ENCODE measurements around the gene CGB8. TPM values are rescaled to one million over a fixed set of nuclear protein-coding genes. Genes with fewer than 3 reads are reported as not detected.

CGB8 gene
- total RNA-seq, 1 donor from 2014 or later: 3.3 TPM

DNA sequence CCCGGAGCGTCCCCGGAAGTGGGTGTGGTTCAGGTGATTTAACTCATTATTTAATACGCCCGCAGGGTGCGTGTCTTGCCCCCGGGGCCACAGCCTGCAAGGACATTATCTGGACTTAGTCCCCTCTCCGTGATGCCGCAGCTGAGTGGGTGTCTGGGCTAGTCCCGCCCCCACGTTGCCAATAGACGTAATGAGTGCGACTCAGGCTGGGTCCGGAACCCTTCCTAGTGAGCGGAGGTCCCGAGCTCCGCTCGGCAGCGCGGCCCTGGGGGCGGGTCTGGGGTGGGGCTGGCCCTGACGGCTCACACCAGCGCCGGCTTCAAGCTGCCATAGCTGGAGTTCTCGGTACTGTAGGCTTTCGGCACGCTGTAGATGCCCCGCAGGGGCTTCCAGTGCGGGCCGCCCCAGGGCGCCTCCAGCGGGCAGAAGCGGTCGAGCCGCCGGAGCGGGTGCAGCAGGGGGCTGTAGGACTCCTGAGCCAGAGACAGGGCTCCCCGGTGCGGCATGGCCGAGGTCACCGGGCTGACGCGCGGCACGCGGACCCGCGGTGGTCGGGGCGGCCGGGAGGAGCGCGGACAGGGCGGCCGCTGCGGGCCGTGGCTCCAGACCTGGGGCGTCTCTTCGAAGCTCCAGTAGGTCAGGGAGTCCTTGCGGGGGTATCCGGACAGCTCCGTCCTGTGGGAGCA lies 31.1 kb downstream of the CGB8 start:
- Histone ChIP-seq H3K27me3 (ENCODE audit: control insufficient read depth, insufficient read depth, low read length) (no peaks in the 10 kb centered on the region), H3K4me3 (ENCODE audit: low read depth, low read length) (peak overlapping the region; percentile 28), H3K36me3 (ENCODE audit: control insufficient read depth, insufficient read depth, low read length) (no peaks in the 10 kb centered on the region)
- TF ChIP-seq, protein P1, sequence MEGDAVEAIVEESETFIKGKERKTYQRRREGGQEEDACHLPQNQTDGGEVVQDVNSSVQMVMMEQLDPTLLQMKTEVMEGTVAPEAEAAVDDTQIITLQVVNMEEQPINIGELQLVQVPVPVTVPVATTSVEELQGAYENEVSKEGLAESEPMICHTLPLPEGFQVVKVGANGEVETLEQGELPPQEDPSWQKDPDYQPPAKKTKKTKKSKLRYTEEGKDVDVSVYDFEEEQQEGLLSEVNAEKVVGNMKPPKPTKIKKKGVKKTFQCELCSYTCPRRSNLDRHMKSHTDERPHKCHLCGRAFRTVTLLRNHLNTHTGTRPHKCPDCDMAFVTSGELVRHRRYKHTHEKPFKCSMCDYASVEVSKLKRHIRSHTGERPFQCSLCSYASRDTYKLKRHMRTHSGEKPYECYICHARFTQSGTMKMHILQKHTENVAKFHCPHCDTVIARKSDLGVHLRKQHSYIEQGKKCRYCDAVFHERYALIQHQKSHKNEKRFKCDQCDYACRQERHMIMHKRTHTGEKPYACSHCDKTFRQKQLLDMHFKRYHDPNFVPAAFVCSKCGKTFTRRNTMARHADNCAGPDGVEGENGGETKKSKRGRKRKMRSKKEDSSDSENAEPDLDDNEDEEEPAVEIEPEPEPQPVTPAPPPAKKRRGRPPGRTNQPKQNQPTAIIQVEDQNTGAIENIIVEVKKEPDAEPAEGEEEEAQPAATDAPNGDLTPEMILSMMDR (IDR thresholded peaks at IDR 0.05; ENCODE audit: insufficient read depth, low read length, poor library complexity, severe bottlenecking): peak; percentile 71
- no peak for DNase-seq (ENCODE audit: low read depth)

- H3K4me3 ChIP-seq (ENCODE audit: low read depth, low read length): peak within 1 kb of the TSS; percentile 28
- TF ChIP-seq, protein P1 (IDR thresholded peaks at IDR 0.05; ENCODE audit: insufficient read depth, low read length, poor library complexity, severe bottlenecking): no peak
- no peak for DNase-seq (ENCODE audit: low read depth)
- no peaks in the 10 kb centered on the region for H3K27me3 ChIP-seq (ENCODE audit: control insufficient read depth, insufficient read depth, low read length)
- no peaks in the 10 kb centered on the region for H3K36me3 ChIP-seq (ENCODE audit: control insufficient read depth, insufficient read depth, low read length)
Observed at GRCh38 chr19:49017041-49017665, 31.8 kb downstream of the CGB8 start, which contains the start of gene LHB. TSS of gene LHB (minus strand) at chr19:49017091. CDS start at chr19:49017081, 10 bp downstream.

DNA sequence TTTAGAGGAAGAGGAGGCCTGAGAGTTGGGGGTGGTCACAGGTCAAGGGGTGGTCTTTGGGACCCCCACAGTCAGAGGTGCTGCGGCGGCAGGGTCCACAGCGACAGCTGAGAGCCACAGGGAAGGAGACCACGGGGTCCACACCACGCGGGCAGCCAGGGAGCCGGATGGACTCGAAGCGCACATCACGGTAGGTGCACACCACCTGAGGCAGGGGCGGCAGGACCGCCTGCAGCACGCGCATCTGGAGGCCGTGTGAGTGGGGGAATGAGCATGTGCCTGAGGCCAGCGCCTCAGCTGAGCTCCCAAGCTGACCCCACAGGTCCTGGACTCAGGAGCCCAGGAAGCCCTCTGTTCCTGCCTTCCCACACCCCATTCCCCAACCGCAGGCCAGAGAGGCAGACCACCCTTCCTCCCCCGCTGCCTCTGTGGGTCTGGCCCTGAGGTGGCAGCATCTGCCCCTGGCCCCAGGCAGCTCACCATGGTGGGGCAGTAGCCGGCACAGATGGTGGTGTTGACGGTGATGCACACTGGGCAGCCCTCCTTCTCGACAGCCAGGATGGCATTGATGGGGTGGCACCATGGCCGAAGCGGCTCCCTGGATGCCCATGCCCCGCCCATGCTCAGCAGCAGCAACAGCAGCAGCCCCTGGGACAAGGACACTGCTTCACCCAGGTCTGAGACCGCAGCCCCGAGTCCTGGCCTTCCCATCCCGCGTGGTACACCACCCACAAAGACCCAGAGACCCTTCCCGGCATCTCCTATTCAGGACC lies 32.7 kb downstream of the CGB8 start:
- no peaks in the 10 kb centered on the region for H3K27me3 ChIP-seq (ENCODE audit: control insufficient read depth, insufficient read depth, low read length)
- DNase-seq (ENCODE audit: low read depth): no peak
- no peak overlapping the region for H3K4me3 ChIP-seq (ENCODE audit: low read depth, low read length)
- H3K36me3 ChIP-seq (ENCODE audit: control insufficient read depth, insufficient read depth, low read length): peaks cover 2% of the 10 kb centered on the region
- TF ChIP-seq, protein P1 (IDR thresholded peaks at IDR 0.05; ENCODE audit: insufficient read depth, low read length, poor library complexity, severe bottlenecking): no peak

- H3K27me3 ChIP-seq (ENCODE audit: control insufficient read depth, insufficient read depth, low read length): no peaks in the 10 kb centered on the region
- DNase-seq (ENCODE audit: low read depth): no peak
- TF ChIP-seq, protein P1 (IDR thresholded peaks at IDR 0.05; ENCODE audit: insufficient read depth, low read length, poor library complexity, severe bottlenecking): no peak
- peaks cover 2% of the 10 kb centered on the region for H3K36me3 ChIP-seq (ENCODE audit: control insufficient read depth, insufficient read depth, low read length)
- H3K4me3 ChIP-seq (ENCODE audit: low read depth, low read length): no peak overlapping the region
Observed at GRCh38 chr19:49014870-49015255, 34.0 kb downstream of the CGB8 start.

GRCh38 chr19:49014123-49014869 lies 34.6 kb downstream of the CGB8 start:
- TF ChIP-seq, protein P1 (IDR thresholded peaks at IDR 0.05; ENCODE audit: insufficient read depth, low read length, poor library complexity, severe bottlenecking): no peak
- Histone ChIP-seq H3K36me3 (ENCODE audit: control insufficient read depth, insufficient read depth, low read length) (peaks cover 2% of the 10 kb centered on the region), H3K4me3 (ENCODE audit: low read depth, low read length) (no peak overlapping the region), H3K27me3 (ENCODE audit: control insufficient read depth, insufficient read depth, low read length) (no peaks in the 10 kb centered on the region)
- no peak for DNase-seq (ENCODE audit: low read depth)

Measured in kidney epithelial cell (primary cell).